ENCODE measurements around the gene DSCAM.

DSCAM gene

GRCh38 chr21:39976800-39977199 lies 870.2 kb downstream of the DSCAM start:
- no peak for DNase-seq (ENCODE audit: low read depth)

GRCh38 chr21:39972976-39973770 lies 873.8 kb downstream of the DSCAM start:
- DNase-seq (ENCODE audit: low read depth): no peak

GRCh38 chr21:39972471-39972870 lies 874.5 kb downstream of the DSCAM start:
- DNase-seq (ENCODE audit: low read depth): no peak

- no peak for DNase-seq (ENCODE audit: low read depth)
Measured at GRCh38 chr21:39971956-39972355, 875.0 kb downstream of the DSCAM start.

- DNase-seq (ENCODE audit: low read depth): no peak
Measured at GRCh38 chr21:39969691-39970364, 877.1 kb downstream of the DSCAM start.

- no peak for DNase-seq (ENCODE audit: low read depth)
Measured at GRCh38 chr21:39968010-39968409, 878.9 kb downstream of the DSCAM start.

- no peak for DNase-seq (ENCODE audit: low read depth)
Measured at GRCh38 chr21:39966786-39967185, 880.2 kb downstream of the DSCAM start.

- no peak for DNase-seq (ENCODE audit: low read depth)
Measured at GRCh38 chr21:39965026-39965425, 881.9 kb downstream of the DSCAM start.

GRCh38 chr21:39961251-39961650 lies 885.7 kb downstream of the DSCAM start:
- no peak for DNase-seq (ENCODE audit: low read depth)
